SHP77 treated with DMSO at 0.1 percent for 48 hours (cell line): ENCODE data around the gene APBA3.
"Not testable (repeated sequence)": the region's sequence is repeated elsewhere in the genome, so short reads cannot be mapped to it uniquely, and the experiment has no call there.

Experiments
- DNase-seq: peaks from one replicate; lab custom pipeline; 2025; lab: John Stamatoyannopoulos, UW

APBA3 gene

GRCh38 chr19:3770136-3770999, 8.9 kb upstream of the APBA3 start:
- no peak for DNase-seq

- no peak for DNase-seq
These were observed 8.0 kb upstream of the APBA3 start for GRCh38 chr19:3769494-3769893.

- DNase-seq: no peak
These were observed 7.2 kb upstream of the APBA3 start for GRCh38 chr19:3768748-3769099.

GRCh38 chr19:3768015-3768747, 6.7 kb upstream of the APBA3 start:
- DNase-seq: no peak

- DNase-seq: no peak
These were observed 5.6 kb upstream of the APBA3 start for GRCh38 chr19:3767050-3767449.

- no peak for DNase-seq
These were observed 5.0 kb upstream of the APBA3 start for GRCh38 chr19:3766520-3766919.

GRCh38 chr19:3765757-3766156, 4.3 kb upstream of the APBA3 start:
- DNase-seq: not testable (repeated sequence)

GRCh38 chr19:3765121-3765520, 3.6 kb upstream of the APBA3 start:
- no peak for DNase-seq

- DNase-seq: peak; percentile 99
These were observed 1.3 kb upstream of the APBA3 start, which contains the start of gene MRPL54 for GRCh38 chr19:3762501-3763459. Gene MRPL54 (plus strand): TSS chr19:3762682. CDS start chr19:3762701, 19 bp downstream.

- no peak for DNase-seq
These were observed 610 bp upstream of the APBA3 start for GRCh38 chr19:3762130-3762473.

- DNase-seq: no peak
These were observed 576 bp downstream of the APBA3 start for GRCh38 chr19:3760871-3761361.

- no peak for DNase-seq
These were observed 1.8 kb downstream of the APBA3 start for GRCh38 chr19:3759482-3760254.

- not testable (repeated sequence) for DNase-seq
These were observed 3.2 kb downstream of the APBA3 start for GRCh38 chr19:3758297-3758696.

GRCh38 chr19:3757705-3758104, 3.8 kb downstream of the APBA3 start:
- DNase-seq: not testable (repeated sequence)

GRCh38 chr19:3753631-3754410, 7.7 kb downstream of the APBA3 start:
- DNase-seq: no peak

GRCh38 chr19:3752492-3752891, 9.0 kb downstream of the APBA3 start:
- DNase-seq: no peak

- DNase-seq: no peak
These were observed 10.3 kb downstream of the APBA3 start for GRCh38 chr19:3751236-3751635.

- DNase-seq: no peak
These were observed 11.3 kb downstream of the APBA3 start for GRCh38 chr19:3750211-3750610.

GRCh38 chr19:3748965-3749364, 12.5 kb downstream of the APBA3 start:
- no peak for DNase-seq

- DNase-seq: no peak
These were observed 15.0 kb downstream of the APBA3 start for GRCh38 chr19:3746371-3747056.
